ENCODE results near the gene DBN1.
A peak's percentile ranks its signal among the peaks of the same experiment; 100 is the strongest.

The DBN1 gene

GRCh38 chr5:177455661-177456590, 17.5 kb downstream of the DBN1 start:
- DNase-seq (ENCODE audit: low spot score) = peak; percentile 96

GRCh38 chr5:177455036-177455660, 18.3 kb downstream of the DBN1 start:
- DNase-seq (ENCODE audit: low spot score) = peak; percentile 95

GRCh38 chr5:177454397-177455035, 18.9 kb downstream of the DBN1 start:
- DNase-seq (ENCODE audit: low spot score) = peak; percentile 94

- DNase-seq (ENCODE audit: low spot score) = no peak
These were observed 19.5 kb downstream of the DBN1 start for GRCh38 chr5:177453852-177454396.

- no peak for DNase-seq (ENCODE audit: low spot score)
These were observed 20.5 kb downstream of the DBN1 start for GRCh38 chr5:177452688-177453638.

- DNase-seq (ENCODE audit: low spot score) = no peak
These were observed 22.6 kb downstream of the DBN1 start for GRCh38 chr5:177450667-177451424.

- DNase-seq (ENCODE audit: low spot score) = no peak
These were observed 24.0 kb downstream of the DBN1 start for GRCh38 chr5:177449140-177450061.

GRCh38 chr5:177448244-177448950, 25.0 kb downstream of the DBN1 start:
- DNase-seq (ENCODE audit: low spot score) = no peak

GRCh38 chr5:177447611-177448243, 25.7 kb downstream of the DBN1 start:
- DNase-seq (ENCODE audit: low spot score) = peak; percentile 93

- DNase-seq (ENCODE audit: low spot score) = peak; percentile 54
These were observed 26.3 kb downstream of the DBN1 start for GRCh38 chr5:177447066-177447610.

GRCh38 chr5:177446200-177447065, 27.0 kb downstream of the DBN1 start, which contains the start of gene PRR7:
TSS of gene PRR7 (plus strand) at chr5:177446814. CDS start at chr5:177455068, 8,254 bp downstream.
- peak; percentile 61 for DNase-seq (ENCODE audit: low spot score)

GRCh38 chr5:177445917-177446199, 27.6 kb downstream of the DBN1 start:
- DNase-seq (ENCODE audit: low spot score) = no peak

- no peak for DNase-seq (ENCODE audit: low spot score)
These were observed 28.1 kb downstream of the DBN1 start for GRCh38 chr5:177445052-177445916.

- DNase-seq (ENCODE audit: low spot score) = no peak
These were observed 29.1 kb downstream of the DBN1 start for GRCh38 chr5:177444106-177445051.
